Activated CD4-positive, alpha-beta memory T cell treated with anti-CD3 and anti-CD28 coated beads, Interleukin-2, amount 10 ng/mL, durations not matched to agents 7 days and 5 days (primary cell): ENCODE results near the gene SMPD3. TPM values are rescaled to one million over a fixed set of nuclear protein-coding genes. Genes with fewer than 3 reads are reported as not detected.
"Not testable (repeated sequence)": the region's sequence is repeated elsewhere in the genome, so short reads cannot be mapped to it uniquely, and the experiment has no call there.

Source experiments
- CTCF ChIA-PET: fragments of 350-600 bp; sonication (Branson Sonifier 250); formaldehyde crosslinking; loops from one replicate; lab custom pipeline; 2021; ENCODE audit warnings: antibody characterized with exemption, inconsistent platforms; lab: Charles Lee
- POLR2A ChIA-PET: fragments of 350-600 bp; sonication (Branson Sonifier 250); formaldehyde crosslinking; loops from one replicate; lab custom pipeline; 2021; ENCODE audit warnings: antibody characterized with exemption; lab: Charles Lee
- DNase-seq: peaks from one replicate; pipeline ENCODE4 v3.0.0-alpha.2; 2020
- H3K27ac Mint-ChIP-seq: one replicate; pipeline ENCODE4 v1.8.0; 2021; ENCODE audit warnings: mild to moderate bottlenecking, mixed read lengths
- H3K27me3 Mint-ChIP-seq: one replicate; pipeline ENCODE4 v1.8.0; 2021; ENCODE audit warnings: mixed read lengths
- H3K36me3 Mint-ChIP-seq: one replicate; pipeline ENCODE4 v1.8.0; 2021; ENCODE audit warnings: low read depth, mixed read lengths
- H3K4me1 Mint-ChIP-seq: one replicate; pipeline ENCODE4 v1.8.0; 2021; ENCODE audit warnings: mixed read lengths
- H3K4me3 Mint-ChIP-seq: one replicate; pipeline ENCODE4 v1.8.0; 2021; ENCODE audit warnings: mild to moderate bottlenecking, mixed read lengths
- H3K9me3 Mint-ChIP-seq: one replicate; pipeline ENCODE4 v1.8.0; 2021; ENCODE audit warnings: mixed read lengths
- total RNA-seq, 2 experiments: library from RNA; stranded (reverse); gene quantifications; one replicate each; pipeline ENCODE4 v1.2.3, GENCODE V29; 2021

SMPD3 gene
- total RNA-seq, result under 1 TPM; 0.38 to 0.53 TPM

GRCh38 chr16:68448360-68448970 lies at the start of gene SMPD3:
TSS of gene SMPD3 (minus strand) at chr16:68448508. CDS start at chr16:68372181, 76,327 bp downstream.
- Mint-ChIP-seq H3K36me3 (no peaks in the 10 kb centered on the region), H3K9me3 (no peaks in the 10 kb centered on the region), H3K4me3 (peak within 1 kb of the TSS; percentile 50), H3K4me1 (peaks cover 14% of the 10 kb centered on the region), H3K27me3 (peaks cover 25% of the 10 kb centered on the region), H3K27ac (no peak within 1 kb of the TSS)
- ChIA-PET CTCF (interaction anchor here (0.8 to 1.5 kb wide), 4 partner anchors 22 to 72 kb away, joined by 4 to 5 read pairs (median 4); no protein-coding TSS in a partner anchor), POLR2A (interaction anchor here (0.9 kb wide), 2 partner anchors 10 to 31 kb away, joined by 4 read pairs; no protein-coding TSS in a partner anchor)
- peak; percentile 99 for DNase-seq

- no peak for DNase-seq
- no peaks in the 10 kb centered on the region for H3K4me1 Mint-ChIP-seq
- peaks cover 2% of the 10 kb centered on the region for H3K27me3 Mint-ChIP-seq
- H3K27ac Mint-ChIP-seq, result no peak overlapping the region
- ChIA-PET POLR2A (no interaction called here), CTCF (no interaction called here)
- no peak overlapping the region for H3K4me3 Mint-ChIP-seq
- no peaks in the 10 kb centered on the region for H3K36me3 Mint-ChIP-seq
- no peaks in the 10 kb centered on the region for H3K9me3 Mint-ChIP-seq
These were observed 48.4 kb upstream of the SMPD3 start for GRCh38 chr16:68496689-68497088.

- DNase-seq, CTCF ChIA-PET, H3K4me1 Mint-ChIP-seq, H3K27ac Mint-ChIP-seq, POLR2A ChIA-PET, H3K36me3 Mint-ChIP-seq, H3K27me3 Mint-ChIP-seq, H3K4me3 Mint-ChIP-seq, H3K9me3 Mint-ChIP-seq: not testable (repeated sequence)
These were observed 46.0 kb upstream of the SMPD3 start for GRCh38 chr16:68494261-68494660.

GRCh38 chr16:68493412-68494070 lies 45.2 kb upstream of the SMPD3 start:
- no peak overlapping the region for H3K27ac Mint-ChIP-seq
- POLR2A ChIA-PET, result no interaction called here
- peaks cover 3% of the 10 kb centered on the region for H3K27me3 Mint-ChIP-seq
- H3K36me3 Mint-ChIP-seq, result no peaks in the 10 kb centered on the region
- no peaks in the 10 kb centered on the region for H3K4me1 Mint-ChIP-seq
- CTCF ChIA-PET, result no interaction called here
- DNase-seq, result no peak
- no peak overlapping the region for H3K4me3 Mint-ChIP-seq
- H3K9me3 Mint-ChIP-seq, result no peaks in the 10 kb centered on the region

- ChIA-PET POLR2A (no interaction called here), CTCF (no interaction called here)
- no peaks in the 10 kb centered on the region for H3K36me3 Mint-ChIP-seq
- H3K4me3 Mint-ChIP-seq, result no peak overlapping the region
- peaks cover 4% of the 10 kb centered on the region for H3K27me3 Mint-ChIP-seq
- no peak for DNase-seq
- H3K27ac Mint-ChIP-seq, result no peak overlapping the region
- no peaks in the 10 kb centered on the region for H3K9me3 Mint-ChIP-seq
- H3K4me1 Mint-ChIP-seq, result no peaks in the 10 kb centered on the region
These were observed 44.5 kb upstream of the SMPD3 start for GRCh38 chr16:68492543-68493411.

- CTCF ChIA-PET, result no interaction called here
- no peaks in the 10 kb centered on the region for H3K4me1 Mint-ChIP-seq
These were observed 43.8 kb upstream of the SMPD3 start for GRCh38 chr16:68492151-68492542.

GRCh38 chr16:68491576-68491950 lies 43.3 kb upstream of the SMPD3 start:
- Mint-ChIP-seq H3K27me3 (peaks cover 7% of the 10 kb centered on the region), H3K36me3 (no peaks in the 10 kb centered on the region), H3K27ac (no peak overlapping the region), H3K4me3 (no peak overlapping the region), H3K4me1 (no peaks in the 10 kb centered on the region), H3K9me3 (no peaks in the 10 kb centered on the region)
- ChIA-PET POLR2A (no interaction called here), CTCF (no interaction called here)
- no peak for DNase-seq

More at GRCh38 chr16:68492151-68492542, 43.8 kb upstream of the SMPD3 start:
- Mint-ChIP-seq H3K27ac (no peak overlapping the region), H3K36me3 (no peaks in the 10 kb centered on the region), H3K9me3 (no peaks in the 10 kb centered on the region), H3K4me3 (no peak overlapping the region), H3K27me3 (peaks cover 5% of the 10 kb centered on the region)
- POLR2A ChIA-PET, result no interaction called here
- DNase-seq, result no peak

GRCh38 chr16:68490829-68491575 lies 42.7 kb upstream of the SMPD3 start:
- Mint-ChIP-seq H3K36me3 (no peaks in the 10 kb centered on the region), H3K27ac (no peak overlapping the region), H3K4me3 (no peak overlapping the region), H3K4me1 (no peaks in the 10 kb centered on the region), H3K27me3 (peaks cover 7% of the 10 kb centered on the region), H3K9me3 (no peaks in the 10 kb centered on the region)
- no peak for DNase-seq
- ChIA-PET CTCF (no interaction called here), POLR2A (no interaction called here)

- Mint-ChIP-seq H3K4me3 (no peak overlapping the region), H3K4me1 (no peaks in the 10 kb centered on the region), H3K9me3 (no peaks in the 10 kb centered on the region), H3K27me3 (peaks cover 9% of the 10 kb centered on the region), H3K27ac (no peak overlapping the region), H3K36me3 (no peaks in the 10 kb centered on the region)
- ChIA-PET CTCF (no interaction called here), POLR2A (no interaction called here)
- no peak for DNase-seq
These were observed 42.0 kb upstream of the SMPD3 start for GRCh38 chr16:68490358-68490757.

GRCh38 chr16:68488554-68488953 lies 40.2 kb upstream of the SMPD3 start:
- DNase-seq, result no peak
- Mint-ChIP-seq H3K4me3 (no peak overlapping the region), H3K36me3 (no peaks in the 10 kb centered on the region), H3K9me3 (no peaks in the 10 kb centered on the region), H3K27me3 (peaks cover 7% of the 10 kb centered on the region), H3K27ac (no peak overlapping the region), H3K4me1 (no peaks in the 10 kb centered on the region)
- CTCF ChIA-PET, result no interaction called here
- POLR2A ChIA-PET, result no interaction called here

GRCh38 chr16:68487669-68488068 lies 39.4 kb upstream of the SMPD3 start:
- no peak overlapping the region for H3K4me3 Mint-ChIP-seq
- ChIA-PET CTCF (interaction anchor here (1.2 kb wide), 1 partner anchor 122 kb away, joined by 3 read pairs; no protein-coding TSS in a partner anchor), POLR2A (no interaction called here)
- no peak overlapping the region for H3K27ac Mint-ChIP-seq
- H3K36me3 Mint-ChIP-seq, result no peaks in the 10 kb centered on the region
- no peaks in the 10 kb centered on the region for H3K9me3 Mint-ChIP-seq
- DNase-seq, result no peak
- H3K4me1 Mint-ChIP-seq, result no peaks in the 10 kb centered on the region
- H3K27me3 Mint-ChIP-seq, result peaks cover 7% of the 10 kb centered on the region

GRCh38 chr16:68487203-68487514 lies 38.9 kb upstream of the SMPD3 start:
- POLR2A ChIA-PET, result interaction anchor here (1.0 kb wide), 1 partner anchor 17 kb away, joined by 3 read pairs; no protein-coding TSS in a partner anchor
- DNase-seq, result no peak
- peaks cover 7% of the 10 kb centered on the region for H3K27me3 Mint-ChIP-seq
- H3K4me1 Mint-ChIP-seq, result no peaks in the 10 kb centered on the region
- CTCF ChIA-PET, result interaction anchor here (1.2 kb wide), 1 partner anchor 122 kb away, joined by 3 read pairs; no protein-coding TSS in a partner anchor
- no peak overlapping the region for H3K27ac Mint-ChIP-seq
- no peaks in the 10 kb centered on the region for H3K9me3 Mint-ChIP-seq
- H3K36me3 Mint-ChIP-seq, result no peaks in the 10 kb centered on the region
- no peak overlapping the region for H3K4me3 Mint-ChIP-seq
